DOHH2 (cell line): ENCODE measurements around the gene PNO1.

Source experiments
- H3F3A ChIP-seq: fragments of 200-600 bp; sonication (generic), shearing (Covaris generic); 2 replicates; pipeline ENCODE4 v1.6.0; 2016; ENCODE audit warnings: antibody characterized with exemption, mild to moderate bottlenecking; ENCODE audit not compliant: control insufficient read depth, insufficient read depth
- H3K27ac ChIP-seq: fragments of 200-600 bp; sonication (generic); 2 replicates; pipeline ENCODE4 v1.5.1; 2014; ENCODE audit warnings: low read depth, mild to moderate bottlenecking, low read length, moderate library complexity
- H3K27me3 ChIP-seq: fragments of 200-600 bp; sonication (generic); 2 replicates; pipeline ENCODE4 v1.6.1; 2014; ENCODE audit warnings: mild to moderate bottlenecking, low read length, mixed read lengths; ENCODE audit not compliant: control insufficient read depth
- H3K36me3 ChIP-seq: fragments of 200-600 bp; sonication (generic); 2 replicates; pipeline ENCODE4 v1.6.1; 2014; ENCODE audit warnings: mild to moderate bottlenecking, low read length, moderate library complexity, mixed read lengths; ENCODE audit not compliant: control insufficient read depth
- H3K4me1 ChIP-seq: fragments of 200-600 bp; sonication (generic); 2 replicates; pipeline ENCODE4 v1.6.1; 2014; ENCODE audit warnings: mild to moderate bottlenecking, low read length, mixed read lengths; ENCODE audit not compliant: control insufficient read depth
- H3K4me2 ChIP-seq: fragments of 200-600 bp; sonication (generic); 2 replicates; pipeline ENCODE4 v1.6.0; 2014; ENCODE audit warnings: mild to moderate bottlenecking, low read length, moderate library complexity
- H3K4me3 ChIP-seq: fragments of 200-600 bp; sonication (generic); 2 replicates; pipeline ENCODE4 v1.5.1; 2014; ENCODE audit warnings: mild to moderate bottlenecking, low read length, mixed read lengths
- H3K79me2 ChIP-seq: fragments of 200-600 bp; sonication (generic); 2 replicates; pipeline ENCODE4 v1.6.1; 2014; ENCODE audit warnings: mild to moderate bottlenecking, low read length, mixed read lengths; ENCODE audit not compliant: control insufficient read depth
- H3K9me2 ChIP-seq: fragments of 200-600 bp; sonication (generic); replicated peaks from 2 replicates; pipeline ENCODE4 v1.6.1; 2014; ENCODE audit warnings: mild to moderate bottlenecking, low read length, mixed read lengths; ENCODE audit not compliant: control insufficient read depth
- H3K9me3 ChIP-seq: fragments of 200-600 bp; sonication (generic); 2 replicates; pipeline ENCODE4 v1.6.1; 2014; ENCODE audit warnings: antibody characterized with exemption, low read length, mixed read lengths; ENCODE audit not compliant: control insufficient read depth, insufficient read depth
- H4K20me1 ChIP-seq: fragments of 200-600 bp; sonication (generic); 2 replicates; pipeline ENCODE4 v1.6.0; 2014; ENCODE audit warnings: low read depth, mild to moderate bottlenecking, antibody characterized with exemption, low read length, moderate library complexity; ENCODE audit not compliant: control insufficient read depth, insufficient read depth
- EZH2phosphoT487 ChIP-seq: fragments of 200-600 bp; sonication (generic); IDR thresholded peaks from 2 replicates; pipeline ENCODE4 v1.6.1; 2017; ENCODE audit warnings: borderline replicate concordance, mild to moderate bottlenecking, antibody characterized with exemption, low read length, moderate library complexity, mixed read lengths
- TF ChIP-seq, protein P1 (sequence below): fragments of 200-600 bp; sonication (generic); IDR thresholded peaks from one replicate; pipeline ENCODE4 v1.5.1; 2014; ENCODE audit warnings: antibody characterized with exemption, mild to moderate bottlenecking, low read depth, low read length; ENCODE audit not compliant: poor library complexity, severe bottlenecking

Gene PNO1

DNA sequence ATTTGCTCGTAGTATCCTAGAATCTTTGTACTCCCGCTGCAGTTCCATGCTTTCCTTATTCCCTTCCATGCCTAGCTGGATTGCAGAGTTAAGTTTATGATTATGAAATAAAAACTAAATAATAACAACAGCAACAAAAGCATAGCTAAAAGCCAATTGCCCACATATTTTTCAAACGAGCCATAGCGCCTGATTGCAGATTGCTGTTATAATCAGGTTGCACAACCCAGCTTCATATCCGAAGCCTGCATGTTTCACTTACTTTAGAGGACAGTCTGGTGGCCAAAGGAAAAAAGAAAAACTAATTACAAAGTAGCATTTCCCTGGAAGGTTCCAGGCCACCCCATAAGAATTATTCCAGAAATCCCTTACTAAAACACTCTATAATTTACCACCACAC, 31.9 kb upstream of the PNO1 start:
- peaks cover 23% of the 10 kb centered on the region for H3K4me1 ChIP-seq
- H3K27me3 ChIP-seq = no peaks in the 10 kb centered on the region
- H3K4me2 ChIP-seq = no peak overlapping the region
- no peaks in the 10 kb centered on the region; the same call in 1 of the 2 replicates for H3K36me3 ChIP-seq
- H4K20me1 ChIP-seq = no peaks in the 10 kb centered on the region
- H3K79me2 ChIP-seq = no peaks in the 10 kb centered on the region
- TF ChIP-seq EZH2phosphoT487 = no peak
- TF ChIP-seq, protein P1, sequence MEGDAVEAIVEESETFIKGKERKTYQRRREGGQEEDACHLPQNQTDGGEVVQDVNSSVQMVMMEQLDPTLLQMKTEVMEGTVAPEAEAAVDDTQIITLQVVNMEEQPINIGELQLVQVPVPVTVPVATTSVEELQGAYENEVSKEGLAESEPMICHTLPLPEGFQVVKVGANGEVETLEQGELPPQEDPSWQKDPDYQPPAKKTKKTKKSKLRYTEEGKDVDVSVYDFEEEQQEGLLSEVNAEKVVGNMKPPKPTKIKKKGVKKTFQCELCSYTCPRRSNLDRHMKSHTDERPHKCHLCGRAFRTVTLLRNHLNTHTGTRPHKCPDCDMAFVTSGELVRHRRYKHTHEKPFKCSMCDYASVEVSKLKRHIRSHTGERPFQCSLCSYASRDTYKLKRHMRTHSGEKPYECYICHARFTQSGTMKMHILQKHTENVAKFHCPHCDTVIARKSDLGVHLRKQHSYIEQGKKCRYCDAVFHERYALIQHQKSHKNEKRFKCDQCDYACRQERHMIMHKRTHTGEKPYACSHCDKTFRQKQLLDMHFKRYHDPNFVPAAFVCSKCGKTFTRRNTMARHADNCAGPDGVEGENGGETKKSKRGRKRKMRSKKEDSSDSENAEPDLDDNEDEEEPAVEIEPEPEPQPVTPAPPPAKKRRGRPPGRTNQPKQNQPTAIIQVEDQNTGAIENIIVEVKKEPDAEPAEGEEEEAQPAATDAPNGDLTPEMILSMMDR = no peak
- H3K9me2 ChIP-seq = no peaks in the 10 kb centered on the region
- H3K27ac ChIP-seq = no peak overlapping the region
- no peaks in the 10 kb centered on the region for H3K9me3 ChIP-seq
- H3K4me3 ChIP-seq = no peak overlapping the region
- no peaks in the 10 kb centered on the region for H3F3A ChIP-seq

DNA sequence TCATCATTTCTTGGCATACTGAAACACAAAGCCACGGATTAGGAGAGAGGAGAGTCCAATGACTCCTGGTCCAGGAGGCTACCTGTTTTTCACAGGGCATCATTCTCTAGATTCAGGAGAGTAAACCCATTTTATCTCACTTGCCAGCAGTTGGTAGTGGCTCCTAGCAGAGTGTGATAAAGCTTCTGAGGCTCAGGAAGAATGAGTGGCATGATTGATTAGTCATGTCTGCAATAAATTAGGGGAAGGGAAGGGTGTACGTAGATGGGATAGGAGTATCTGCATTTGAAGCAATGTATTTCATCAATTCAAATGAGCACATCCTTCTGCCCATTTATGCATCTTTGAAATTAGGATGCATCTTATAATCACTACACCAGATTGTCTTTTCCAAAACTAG, 31.1 kb upstream of the PNO1 start:
- no peaks in the 10 kb centered on the region for H4K20me1 ChIP-seq
- H3K79me2 ChIP-seq = no peaks in the 10 kb centered on the region
- no peaks in the 10 kb centered on the region for H3K9me2 ChIP-seq
- H3K36me3 ChIP-seq = peaks cover 3% of the 10 kb centered on the region
- H3K27me3 ChIP-seq = no peaks in the 10 kb centered on the region
- no peaks in the 10 kb centered on the region for H3F3A ChIP-seq
- TF ChIP-seq, protein P1 = no peak
- TF ChIP-seq EZH2phosphoT487 = no peak
- no peak overlapping the region for H3K4me2 ChIP-seq
- H3K9me3 ChIP-seq = no peaks in the 10 kb centered on the region
- H3K27ac ChIP-seq = no peak overlapping the region
- H3K4me3 ChIP-seq = no peak overlapping the region
- H3K4me1 ChIP-seq = peaks cover 16% of the 10 kb centered on the region

DNA sequence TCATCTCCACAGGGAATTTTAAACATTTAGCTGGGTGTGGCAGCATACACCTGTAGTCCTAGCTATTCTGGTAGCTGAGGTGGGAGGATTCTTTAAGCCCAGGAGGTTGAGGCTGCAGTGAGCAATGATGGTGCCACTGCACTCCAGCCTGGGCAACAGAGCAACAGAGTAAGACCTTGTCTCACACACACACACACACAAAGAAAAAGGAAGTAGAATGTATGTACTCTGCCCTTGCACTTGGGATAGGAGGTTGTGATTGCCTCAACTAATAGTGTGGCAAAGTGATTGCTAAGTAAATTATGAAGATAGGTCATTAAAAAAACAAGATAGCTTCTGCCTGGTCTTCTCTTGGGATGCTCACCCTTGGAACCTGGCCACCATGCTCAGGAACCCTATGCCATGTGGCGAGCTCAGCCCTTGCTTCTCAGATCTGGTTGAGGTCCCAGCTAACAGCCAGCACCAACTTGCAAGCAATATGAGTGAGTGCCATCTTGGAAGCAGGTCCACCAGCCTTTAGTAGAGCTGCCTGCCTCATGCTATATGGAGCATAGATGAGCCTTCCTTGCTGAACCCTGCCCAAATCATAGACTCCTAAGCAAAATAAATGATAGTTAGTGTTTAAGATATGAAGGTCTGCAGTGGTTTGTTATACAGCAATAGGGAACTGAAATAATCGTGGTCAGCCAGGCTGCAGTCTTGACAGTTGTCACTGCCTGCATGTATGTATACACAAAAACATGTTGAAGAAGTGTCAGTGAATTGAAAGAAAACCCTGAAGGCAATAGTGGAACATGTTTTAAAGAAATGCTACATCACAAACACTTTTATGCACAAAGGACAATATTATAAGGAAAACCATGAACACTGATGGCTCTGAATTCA, 30.1 kb upstream of the PNO1 start:
- Histone ChIP-seq H3K27me3 (no peaks in the 10 kb centered on the region), H3K4me2 (no peak overlapping the region), H3K4me3 (no peak overlapping the region), H3K4me1 (peaks cover 5% of the 10 kb centered on the region), H3F3A (no peaks in the 10 kb centered on the region), H3K36me3 (peaks cover 3% of the 10 kb centered on the region), H4K20me1 (no peaks in the 10 kb centered on the region), H3K79me2 (no peaks in the 10 kb centered on the region), H3K9me2 (no peaks in the 10 kb centered on the region), H3K9me3 (no peaks in the 10 kb centered on the region), H3K27ac (no peak overlapping the region)
- TF ChIP-seq EZH2phosphoT487 = no peak
- TF ChIP-seq, protein P1 = no peak
